Endothelial cell of umbilical vein (primary cell): ENCODE measurements around the gene PLPP1. TPM values are rescaled to one million over a fixed set of nuclear protein-coding genes. Genes with fewer than 3 reads are reported as not detected.

Experiments
- BruUV-seq: library from RNA; stranded (reverse); fragments of 400-500 nt; replicated peaks from 2 replicates; lab custom pipeline; 2021; lab: Mats Ljungman, UMichigan
- CTCF ChIA-PET: fragments of 300-600, 350-600 bp; sonication (Branson Sonifier 250); formaldehyde crosslinking; loops from one replicate; lab custom pipeline; 2021; ENCODE audit warnings: antibody characterized with exemption, inconsistent platforms; lab: Charles Lee
- POLR2A ChIA-PET: fragments of 300-600, 350-600 bp; sonication (Branson Sonifier 250); formaldehyde crosslinking; loops from one replicate; lab custom pipeline; 2021; ENCODE audit warnings: antibody characterized with exemption, inconsistent platforms; lab: Charles Lee
- DNase-seq: peaks from one replicate; pipeline ENCODE4 v3.0.0-alpha.2; 2011; ENCODE audit warnings: low read depth, low spot score
- FAIRE-seq: peaks from 2 replicates; lab custom pipeline; 2011; peaks lifted over from hg19 to GRCh38; lab: Jason Lieb, UNC
- H2AFZ ChIP-seq: 2 replicates; pipeline ENCODE4 v1.6.0; 2012; ENCODE audit warnings: low read depth, low read length, control low read depth, inconsistent platforms
- H3K27ac ChIP-seq: 2 replicates; pipeline ENCODE4 v1.5.1; 2011; ENCODE audit warnings: low read depth, mild to moderate bottlenecking, control low read depth, low read length, moderate library complexity; ENCODE audit not compliant: insufficient read depth
- H3K27me3 ChIP-seq, 2 experiments: 2 replicates each; pipeline versions ENCODE4 v1.6.0 to v1.6.1; 2011; ENCODE audit warnings: low read length in 2 of 2, mixed read lengths in 1 of 2; ENCODE audit not compliant: control insufficient read depth in 2 of 2, insufficient read depth in 2 of 2
- H3K36me3 ChIP-seq, 2 experiments: 2 replicates in 1 of 2; 3 replicates in 1 of 2; pipeline ENCODE4 v1.5.1; 2011; ENCODE audit warnings: low read length in 2 of 2, mild to moderate bottlenecking in 1 of 2, moderate library complexity in 1 of 2; ENCODE audit not compliant: control insufficient read depth in 2 of 2, insufficient read depth in 2 of 2; ENCODE audit errors: extremely low read depth in 1 of 2
- H3K4me1 ChIP-seq: 3 replicates; pipeline ENCODE4 v1.5.1; 2011; ENCODE audit warnings: mild to moderate bottlenecking, low read length; ENCODE audit not compliant: control insufficient read depth, insufficient read depth; ENCODE audit errors: extremely low read depth
- H3K4me2 ChIP-seq: 2 replicates; pipeline ENCODE4 v1.6.1; 2011; ENCODE audit warnings: low read length, control low read depth, mixed read lengths; ENCODE audit not compliant: insufficient read depth
- H3K4me3 ChIP-seq, 3 experiments: fragments of 200-600 bp in 1 of 3; sonication (generic), shearing (Covaris generic) in 1 of 3; replicated peaks in 1 of 3; 2 replicates each; pipeline ENCODE4 v1.5.1; 2011 to 2016; ENCODE audit warnings: control low read depth in 3 of 3, low read length in 3 of 3, mild to moderate bottlenecking in 2 of 3, inconsistent platforms in 1 of 3, low read depth in 1 of 3, moderate library complexity in 1 of 3; ENCODE audit not compliant: insufficient read depth in 1 of 3
- H3K79me2 ChIP-seq: 2 replicates; pipeline ENCODE4 v1.6.0; 2012; ENCODE audit warnings: low read length, inconsistent platforms; ENCODE audit not compliant: control insufficient read depth, insufficient read depth
- H3K9ac ChIP-seq: replicated peaks from 2 replicates; pipeline ENCODE3; 2011; ENCODE audit warnings: low read length, control low read depth; ENCODE audit not compliant: insufficient read depth; ENCODE audit errors: extremely low read depth
- H3K9me1 ChIP-seq: replicated peaks from 3 replicates; pipeline ENCODE4 v1.6.0; 2011; ENCODE audit warnings: mild to moderate bottlenecking, low read length; ENCODE audit not compliant: control insufficient read depth, insufficient read depth; ENCODE audit errors: extremely low read depth
- H3K9me3 ChIP-seq: replicated peaks from 2 replicates; pipeline ENCODE4 v1.5.1; 2012; ENCODE audit warnings: low read length, inconsistent platforms; ENCODE audit not compliant: control insufficient read depth, insufficient read depth
- H4K20me1 ChIP-seq: replicated peaks from 2 replicates; pipeline ENCODE3; 2011; ENCODE audit warnings: mild to moderate bottlenecking, low read length; ENCODE audit not compliant: control insufficient read depth, insufficient read depth; ENCODE audit errors: extremely low read depth
- EZH2 ChIP-seq: IDR thresholded peaks from 2 replicates; pipeline ENCODE4 v1.6.1; 2012; ENCODE audit warnings: borderline replicate concordance, low read depth, mild to moderate bottlenecking, moderate library complexity, low read length, inconsistent platforms; ENCODE audit not compliant: severe bottlenecking
- FOS ChIP-seq: IDR thresholded peaks from 2 replicates; pipeline ENCODE4 v1.6.1; 2011; ENCODE audit warnings: mild to moderate bottlenecking, low read length, moderate library complexity, borderline replicate concordance; ENCODE audit not compliant: insufficient read depth
- GATA2 ChIP-seq: IDR thresholded peaks from 2 replicates; pipeline ENCODE4 v1.7.0; 2011; ENCODE audit warnings: low read depth, mild to moderate bottlenecking, moderate library complexity, mixed read lengths, low read length; ENCODE audit not compliant: insufficient read length, insufficient read depth
- JUN ChIP-seq: IDR thresholded peaks from 2 replicates; pipeline ENCODE4 v1.6.1; 2011; ENCODE audit warnings: borderline replicate concordance, low read depth; ENCODE audit not compliant: insufficient read length, insufficient read depth
- MYC ChIP-seq: IDR thresholded peaks from one replicate; pipeline ENCODE4 v1.6.1; 2011; ENCODE audit warnings: mild to moderate bottlenecking, low read depth, low read length
- POLR2A ChIP-seq: IDR thresholded peaks from 2 replicates; pipeline ENCODE4 v1.6.1; 2012; ENCODE audit warnings: low read depth, mild to moderate bottlenecking, control low read depth, low read length
- POLR2AphosphoS5 ChIP-seq: IDR thresholded peaks from 2 replicates; pipeline ENCODE4 v1.6.1; 2012; ENCODE audit warnings: low read depth, mild to moderate bottlenecking, control low read depth, low read length, moderate library complexity; ENCODE audit not compliant: insufficient read depth
- dilution Hi-C: fragments of 300-500 bp; cut with MboI; formaldehyde crosslinking; loops from one replicate; pipeline ENCODE4 v1.15.0; 2019; ENCODE audit warnings: low sequenced_read_pairs; ENCODE audit not compliant: extremely low pct_ligation_motif_present
- intact Hi-C: fragments of 100-400 bp; cut with micrococcal nuclease; formaldehyde crosslinking; loops from one replicate; pipeline ENCODE4 v1.10.0; 2022
- polyA plus RNA-seq, 4 experiments: library from polyadenylated mRNA; depleted of rRNA in 3 of 4; stranded (reverse) in 3 of 4; unstranded in 1 of 4; fragments of >200 nt; gene quantifications; 2 replicates each; pipeline versions ENCODE4 v1.2.1 to v1.2.3, GENCODE V29; 2011 to 2012; ENCODE audit warnings: missing spikeins in 1 of 4
- total RNA-seq: library from RNA; stranded (reverse); gene quantifications from 2 replicates; pipeline ENCODE4 v1.2.3, GENCODE V29; 2021
- TF ChIP-seq, protein P1 (sequence below): IDR thresholded peaks from 2 replicates; pipeline ENCODE4 v1.6.1; 2011; ENCODE audit not compliant: insufficient read depth, insufficient read length
- TF ChIP-seq, protein P2 (sequence below), 2 donors: IDR thresholded peaks; 1 replicate in 1 of 2; 2 replicates in 1 of 2; pipeline ENCODE4 v1.5.1; 2011; ENCODE audit warnings: low read length in 2 of 2, mild to moderate bottlenecking in 2 of 2, moderate library complexity in 2 of 2, control low read depth in 1 of 2, inconsistent platforms in 1 of 2, low read depth in 1 of 2; ENCODE audit not compliant: insufficient read depth in 1 of 2; ENCODE audit errors: extremely low read depth in 1 of 2

The PLPP1 gene
- total and polyA plus RNA-seq, 2 donors (not counting 3 experiments of a cell fraction or from before 2014, with no cell fraction given): 14.3 to 25.9 TPM

DNA sequence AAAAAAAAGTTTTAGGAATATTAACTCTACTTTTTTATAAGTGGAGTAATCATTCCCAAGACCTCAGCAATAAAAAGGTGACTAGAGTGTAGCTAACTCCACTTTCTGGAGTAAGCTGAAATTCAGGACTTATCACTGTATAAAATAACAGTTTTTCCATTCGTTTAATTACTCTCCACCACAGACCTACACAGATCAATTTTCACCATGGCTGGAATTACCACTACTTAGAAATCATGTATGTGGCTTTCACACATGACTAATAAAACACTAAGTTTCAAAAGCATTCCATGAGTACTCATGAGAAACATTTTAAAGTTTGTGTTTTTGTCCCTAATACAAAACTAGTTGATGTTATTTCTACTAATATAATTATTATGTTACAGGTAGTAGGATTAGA is 9.9 kb downstream of the PLPP1 start:
- Histone ChIP-seq H3K4me3 (no peak overlapping the region), H4K20me1 (no peaks in the 10 kb centered on the region), H2AFZ (no peak overlapping the region), H3K27ac (no peak overlapping the region), H3K9me1 (no peaks in the 10 kb centered on the region), H3K36me3 (no peaks in the 10 kb centered on the region), H3K79me2 (no peaks in the 10 kb centered on the region), H3K4me2 (no peak overlapping the region), H3K9ac (no peak overlapping the region), H3K4me1 (no peaks in the 10 kb centered on the region), H3K9me3 (no peaks in the 10 kb centered on the region), H3K27me3 (no peaks in the 10 kb centered on the region)
- DNase-seq: no peak
- POLR2A ChIA-PET: no interaction called here
- FAIRE-seq: no peak
- CTCF ChIA-PET: interaction anchor here (1.0 kb wide), 1 partner anchor 18 kb away, joined by 3 read pairs; no protein-coding TSS in a partner anchor
- intact Hi-C loops: no loop called here
- dilution Hi-C loops: no loop called here
- BruUV-seq: no TSS peak
- TF ChIP-seq GATA2 (no peak), POLR2AphosphoS5 (no peak), MYC (no peak), EZH2 (no peak), JUN (no peak), FOS (no peak), POLR2A (no peak)
- TF ChIP-seq, protein P1, sequence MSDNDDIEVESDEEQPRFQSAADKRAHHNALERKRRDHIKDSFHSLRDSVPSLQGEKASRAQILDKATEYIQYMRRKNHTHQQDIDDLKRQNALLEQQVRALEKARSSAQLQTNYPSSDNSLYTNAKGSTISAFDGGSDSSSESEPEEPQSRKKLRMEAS: no peak
- TF ChIP-seq, protein P2, sequence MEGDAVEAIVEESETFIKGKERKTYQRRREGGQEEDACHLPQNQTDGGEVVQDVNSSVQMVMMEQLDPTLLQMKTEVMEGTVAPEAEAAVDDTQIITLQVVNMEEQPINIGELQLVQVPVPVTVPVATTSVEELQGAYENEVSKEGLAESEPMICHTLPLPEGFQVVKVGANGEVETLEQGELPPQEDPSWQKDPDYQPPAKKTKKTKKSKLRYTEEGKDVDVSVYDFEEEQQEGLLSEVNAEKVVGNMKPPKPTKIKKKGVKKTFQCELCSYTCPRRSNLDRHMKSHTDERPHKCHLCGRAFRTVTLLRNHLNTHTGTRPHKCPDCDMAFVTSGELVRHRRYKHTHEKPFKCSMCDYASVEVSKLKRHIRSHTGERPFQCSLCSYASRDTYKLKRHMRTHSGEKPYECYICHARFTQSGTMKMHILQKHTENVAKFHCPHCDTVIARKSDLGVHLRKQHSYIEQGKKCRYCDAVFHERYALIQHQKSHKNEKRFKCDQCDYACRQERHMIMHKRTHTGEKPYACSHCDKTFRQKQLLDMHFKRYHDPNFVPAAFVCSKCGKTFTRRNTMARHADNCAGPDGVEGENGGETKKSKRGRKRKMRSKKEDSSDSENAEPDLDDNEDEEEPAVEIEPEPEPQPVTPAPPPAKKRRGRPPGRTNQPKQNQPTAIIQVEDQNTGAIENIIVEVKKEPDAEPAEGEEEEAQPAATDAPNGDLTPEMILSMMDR (IDR thresholded peaks at IDR 0.05; ENCODE audit: extremely low read depth in 1 of 2, insufficient read depth in 1 of 2, low read depth in 1 of 2, low read length in 2 of 2): no peak
